HepG2 (cell line): ENCODE data around the gene SNX10.

Experiments used
- AFF4 ChIP-seq: sonication (generic); formaldehyde crosslinking; IDR thresholded peaks from 2 replicates; pipeline ENCODE4 v1.4.0; 2020; ENCODE audit warnings: missing genetic modification reagents
- AKNA ChIP-seq: sonication (generic); formaldehyde crosslinking; IDR thresholded peaks from 2 replicates; pipeline ENCODE4 v1.4.0; 2020; ENCODE audit warnings: missing genetic modification reagents, borderline replicate concordance
- CEBPB ChIP-seq: IDR thresholded peaks from 2 replicates; pipeline ENCODE4 v1.6.1; 2011; ENCODE audit warnings: low read depth, low read length, improper control_type of control experiment, borderline replicate concordance
- CHD2 ChIP-seq: IDR thresholded peaks from 2 replicates; pipeline ENCODE4 v1.6.1; 2011; ENCODE audit warnings: low read depth, low read length, improper control_type of control experiment
- HNRNPK ChIP-seq: fragments of 200-400 bp; formaldehyde crosslinking; IDR thresholded peaks from 2 replicates; pipeline ENCODE4 v1.6.1; 2018; ENCODE audit warnings: low read length, low read depth, moderate library complexity, mild to moderate bottlenecking; ENCODE audit not compliant: poor library complexity, severe bottlenecking
- PLRG1 ChIP-seq: fragments of 450-650 bp; conservative IDR thresholded peaks from 2 replicates; pipeline ENCODE4 v1.6.1; 2016
- POLR2A ChIP-seq, 2 experiments: IDR thresholded peaks; 2 replicates each; pipeline ENCODE4 v1.6.1; 2011; ENCODE audit warnings: low read depth in 2 of 2, low read length in 2 of 2, mild to moderate bottlenecking in 1 of 2, moderate library complexity in 1 of 2; ENCODE audit not compliant: insufficient read depth in 1 of 2
- RARA ChIP-seq: IDR thresholded peaks from 2 replicates; pipeline ENCODE4 v1.6.1; 2016; ENCODE audit warnings: missing genetic modification reagents, missing compliant biosample characterization
- SATB2 ChIP-seq: sonication (generic); formaldehyde crosslinking; IDR thresholded peaks from 2 replicates; pipeline ENCODE4 v1.5.0; 2020; ENCODE audit warnings: missing genetic modification reagents
- TF ChIP-seq, protein P1 (sequence below): sonication (generic); formaldehyde crosslinking; IDR thresholded peaks from 2 replicates; pipeline ENCODE4 v1.5.0; 2020; ENCODE audit warnings: mild to moderate bottlenecking, missing genetic modification reagents, moderate library complexity
- TF ChIP-seq, protein P2 (sequence below): sonication (generic); formaldehyde crosslinking; IDR thresholded peaks from 2 replicates; pipeline ENCODE4 v1.4.0; 2020; ENCODE audit warnings: missing genetic modification reagents, mild to moderate bottlenecking, borderline replicate concordance

- TF ChIP-seq AKNA (CRISPR knock-in tag) (no peak), POLR2A (IDR thresholded peaks at IDR 0.05; ENCODE audit: insufficient read depth in 1 of 2, low read depth in 2 of 2, low read length in 2 of 2) (no peak), SATB2 (CRISPR knock-in tag) (no peak), CEBPB (no peak), HNRNPK (no peak), PLRG1 (no peak), CHD2 (no peak), AFF4 (CRISPR knock-in tag) (no peak), RARA (CRISPR knock-in tag) (no peak)
- TF ChIP-seq, protein P1, sequence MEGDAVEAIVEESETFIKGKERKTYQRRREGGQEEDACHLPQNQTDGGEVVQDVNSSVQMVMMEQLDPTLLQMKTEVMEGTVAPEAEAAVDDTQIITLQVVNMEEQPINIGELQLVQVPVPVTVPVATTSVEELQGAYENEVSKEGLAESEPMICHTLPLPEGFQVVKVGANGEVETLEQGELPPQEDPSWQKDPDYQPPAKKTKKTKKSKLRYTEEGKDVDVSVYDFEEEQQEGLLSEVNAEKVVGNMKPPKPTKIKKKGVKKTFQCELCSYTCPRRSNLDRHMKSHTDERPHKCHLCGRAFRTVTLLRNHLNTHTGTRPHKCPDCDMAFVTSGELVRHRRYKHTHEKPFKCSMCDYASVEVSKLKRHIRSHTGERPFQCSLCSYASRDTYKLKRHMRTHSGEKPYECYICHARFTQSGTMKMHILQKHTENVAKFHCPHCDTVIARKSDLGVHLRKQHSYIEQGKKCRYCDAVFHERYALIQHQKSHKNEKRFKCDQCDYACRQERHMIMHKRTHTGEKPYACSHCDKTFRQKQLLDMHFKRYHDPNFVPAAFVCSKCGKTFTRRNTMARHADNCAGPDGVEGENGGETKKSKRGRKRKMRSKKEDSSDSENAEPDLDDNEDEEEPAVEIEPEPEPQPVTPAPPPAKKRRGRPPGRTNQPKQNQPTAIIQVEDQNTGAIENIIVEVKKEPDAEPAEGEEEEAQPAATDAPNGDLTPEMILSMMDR (CRISPR knock-in tag), result no peak
- TF ChIP-seq, protein P2, sequence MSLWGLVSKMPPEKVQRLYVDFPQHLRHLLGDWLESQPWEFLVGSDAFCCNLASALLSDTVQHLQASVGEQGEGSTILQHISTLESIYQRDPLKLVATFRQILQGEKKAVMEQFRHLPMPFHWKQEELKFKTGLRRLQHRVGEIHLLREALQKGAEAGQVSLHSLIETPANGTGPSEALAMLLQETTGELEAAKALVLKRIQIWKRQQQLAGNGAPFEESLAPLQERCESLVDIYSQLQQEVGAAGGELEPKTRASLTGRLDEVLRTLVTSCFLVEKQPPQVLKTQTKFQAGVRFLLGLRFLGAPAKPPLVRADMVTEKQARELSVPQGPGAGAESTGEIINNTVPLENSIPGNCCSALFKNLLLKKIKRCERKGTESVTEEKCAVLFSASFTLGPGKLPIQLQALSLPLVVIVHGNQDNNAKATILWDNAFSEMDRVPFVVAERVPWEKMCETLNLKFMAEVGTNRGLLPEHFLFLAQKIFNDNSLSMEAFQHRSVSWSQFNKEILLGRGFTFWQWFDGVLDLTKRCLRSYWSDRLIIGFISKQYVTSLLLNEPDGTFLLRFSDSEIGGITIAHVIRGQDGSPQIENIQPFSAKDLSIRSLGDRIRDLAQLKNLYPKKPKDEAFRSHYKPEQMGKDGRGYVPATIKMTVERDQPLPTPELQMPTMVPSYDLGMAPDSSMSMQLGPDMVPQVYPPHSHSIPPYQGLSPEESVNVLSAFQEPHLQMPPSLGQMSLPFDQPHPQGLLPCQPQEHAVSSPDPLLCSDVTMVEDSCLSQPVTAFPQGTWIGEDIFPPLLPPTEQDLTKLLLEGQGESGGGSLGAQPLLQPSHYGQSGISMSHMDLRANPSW (CRISPR knock-in tag), result no peak
These were observed 66.1 kb downstream of the SNX10 start for GRCh38 chr7:26357799-26358151.
